Adrenal gland (tissue), 5 donors: Measurements from ENCODE around the gene GJC1.

ENCODE experiments used
- CTCF ChIP-seq, 6 experiments: fragments of 450-650 bp in 4 of 6; fragments of 200-600 bp in 2 of 6; sonication (generic) in 1 of 6; IDR thresholded peaks; 1 replicate in 5 of 6; 2 replicates in 1 of 6; pipeline versions ENCODE4 v1.5.1 to v1.8.0; 2016 to 2021; ENCODE audit warnings: antibody characterized with exemption in 6 of 6, mild to moderate bottlenecking in 2 of 6, moderate library complexity in 1 of 6
- POLR2A ChIP-seq, 2 donors: fragments of 450-650 bp; IDR thresholded peaks; one replicate each; pipeline ENCODE4 v1.6.1; 2017; ENCODE audit warnings: antibody characterized with exemption in 2 of 2, mild to moderate bottlenecking in 2 of 2, moderate library complexity in 1 of 2
- donor health status: DM: no; HTN: no; CAD: no.

GRCh38 chr17:44777394-44778348 lies 52.4 kb downstream of the GJC1 start:
- no peak for TF ChIP-seq CTCF (IDR thresholded peaks at IDR 0.05)
- TF ChIP-seq POLR2A (IDR thresholded peaks at IDR 0.05): no peak
